Liver (tissue), 3 donors: ENCODE data around the gene UBE2S.
"Not testable (repeated sequence)": the region's sequence is repeated elsewhere in the genome, so short reads cannot be mapped to it uniquely, and the experiment has no call there.

ENCODE experiments used
- EGR1 ChIP-seq, 2 donors: IDR thresholded peaks; 2 replicates each; pipeline ENCODE4 v1.6.1; 2016 to 2018; ENCODE audit warnings: antibody characterized with exemption in 2 of 2, low read depth in 2 of 2
- RAD21 ChIP-seq, 2 donors: IDR thresholded peaks; 2 replicates each; pipeline ENCODE4 v1.6.1; 2016; ENCODE audit warnings: antibody characterized with exemption in 2 of 2, mild to moderate bottlenecking in 2 of 2
- TF ChIP-seq, protein P1 (sequence below): fragments of 150-350 bp; IDR thresholded peaks from 2 replicates; pipeline ENCODE4 v1.5.1; 2017; ENCODE audit warnings: improper control_type of control experiment, low read depth, low read length; ENCODE audit not compliant: missing input control
- donor health status: healthy.
- donor health status: healthy.

DNA sequence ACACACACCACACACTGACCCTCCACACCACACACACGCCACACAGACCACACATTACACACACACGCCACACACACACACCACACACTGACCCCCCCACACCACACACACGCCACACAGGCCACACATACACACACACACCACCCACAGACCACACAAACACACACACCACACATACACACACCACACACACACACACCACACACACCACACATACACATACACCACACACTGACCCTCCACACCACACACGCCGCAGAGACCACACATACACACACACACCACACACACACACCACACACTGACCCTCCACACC is 40.5 kb upstream of the UBE2S start:
- TF ChIP-seq EGR1 (IDR thresholded peaks at IDR 0.05; ENCODE audit: low read depth in 2 of 2); RAD21 (IDR thresholded peaks at IDR 0.05): not testable (repeated sequence)
- TF ChIP-seq, protein P1, sequence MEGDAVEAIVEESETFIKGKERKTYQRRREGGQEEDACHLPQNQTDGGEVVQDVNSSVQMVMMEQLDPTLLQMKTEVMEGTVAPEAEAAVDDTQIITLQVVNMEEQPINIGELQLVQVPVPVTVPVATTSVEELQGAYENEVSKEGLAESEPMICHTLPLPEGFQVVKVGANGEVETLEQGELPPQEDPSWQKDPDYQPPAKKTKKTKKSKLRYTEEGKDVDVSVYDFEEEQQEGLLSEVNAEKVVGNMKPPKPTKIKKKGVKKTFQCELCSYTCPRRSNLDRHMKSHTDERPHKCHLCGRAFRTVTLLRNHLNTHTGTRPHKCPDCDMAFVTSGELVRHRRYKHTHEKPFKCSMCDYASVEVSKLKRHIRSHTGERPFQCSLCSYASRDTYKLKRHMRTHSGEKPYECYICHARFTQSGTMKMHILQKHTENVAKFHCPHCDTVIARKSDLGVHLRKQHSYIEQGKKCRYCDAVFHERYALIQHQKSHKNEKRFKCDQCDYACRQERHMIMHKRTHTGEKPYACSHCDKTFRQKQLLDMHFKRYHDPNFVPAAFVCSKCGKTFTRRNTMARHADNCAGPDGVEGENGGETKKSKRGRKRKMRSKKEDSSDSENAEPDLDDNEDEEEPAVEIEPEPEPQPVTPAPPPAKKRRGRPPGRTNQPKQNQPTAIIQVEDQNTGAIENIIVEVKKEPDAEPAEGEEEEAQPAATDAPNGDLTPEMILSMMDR: not testable (repeated sequence)
